Measurements from ENCODE around the gene CREG2.

DNA sequence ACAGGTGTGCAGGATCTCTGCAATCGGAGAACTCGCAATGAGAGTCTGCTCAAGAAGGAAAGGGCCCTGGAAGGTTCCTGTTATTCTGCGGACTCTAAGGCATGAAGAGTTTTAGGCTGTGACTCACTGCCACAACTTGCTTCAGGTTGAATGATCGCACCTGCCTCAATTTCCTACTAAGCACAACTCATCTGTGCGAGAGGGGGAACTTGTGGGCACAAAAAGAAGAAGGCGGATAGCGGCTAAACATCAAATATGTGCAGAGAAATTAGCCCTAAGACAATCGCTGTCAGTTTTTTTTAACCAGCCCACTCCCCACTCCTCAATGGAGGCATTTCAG is 14.0 kb upstream of the CREG2 start:
- TF ChIP-seq, protein P1, sequence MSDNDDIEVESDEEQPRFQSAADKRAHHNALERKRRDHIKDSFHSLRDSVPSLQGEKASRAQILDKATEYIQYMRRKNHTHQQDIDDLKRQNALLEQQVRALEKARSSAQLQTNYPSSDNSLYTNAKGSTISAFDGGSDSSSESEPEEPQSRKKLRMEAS (IDR thresholded peaks at IDR 0.05; ENCODE audit: low read depth): no peak
- TF ChIP-seq, protein P2, sequence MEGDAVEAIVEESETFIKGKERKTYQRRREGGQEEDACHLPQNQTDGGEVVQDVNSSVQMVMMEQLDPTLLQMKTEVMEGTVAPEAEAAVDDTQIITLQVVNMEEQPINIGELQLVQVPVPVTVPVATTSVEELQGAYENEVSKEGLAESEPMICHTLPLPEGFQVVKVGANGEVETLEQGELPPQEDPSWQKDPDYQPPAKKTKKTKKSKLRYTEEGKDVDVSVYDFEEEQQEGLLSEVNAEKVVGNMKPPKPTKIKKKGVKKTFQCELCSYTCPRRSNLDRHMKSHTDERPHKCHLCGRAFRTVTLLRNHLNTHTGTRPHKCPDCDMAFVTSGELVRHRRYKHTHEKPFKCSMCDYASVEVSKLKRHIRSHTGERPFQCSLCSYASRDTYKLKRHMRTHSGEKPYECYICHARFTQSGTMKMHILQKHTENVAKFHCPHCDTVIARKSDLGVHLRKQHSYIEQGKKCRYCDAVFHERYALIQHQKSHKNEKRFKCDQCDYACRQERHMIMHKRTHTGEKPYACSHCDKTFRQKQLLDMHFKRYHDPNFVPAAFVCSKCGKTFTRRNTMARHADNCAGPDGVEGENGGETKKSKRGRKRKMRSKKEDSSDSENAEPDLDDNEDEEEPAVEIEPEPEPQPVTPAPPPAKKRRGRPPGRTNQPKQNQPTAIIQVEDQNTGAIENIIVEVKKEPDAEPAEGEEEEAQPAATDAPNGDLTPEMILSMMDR (IDR thresholded peaks at IDR 0.05): no peak
